Neural crest cell (in vitro differentiated cells): ENCODE results near the gene DSCAM. TPM values are rescaled to one million over a fixed set of nuclear protein-coding genes. Genes with fewer than 3 reads are reported as not detected.

Source experiments
- DNase-seq: peaks from one replicate; pipeline ENCODE4 v3.0.0; 2021; ENCODE audit warnings: low read depth, mixed read lengths, low spot score
- H3K27ac Mint-ChIP-seq: one replicate; pipeline ENCODE4 v1.8.0; 2021; ENCODE audit warnings: mild to moderate bottlenecking, mixed read lengths; ENCODE audit not compliant: unreplicated experiment
- H3K27me3 Mint-ChIP-seq: 2 replicates; pipeline ENCODE4 v1.8.0; 2021; ENCODE audit warnings: low read depth, mild to moderate bottlenecking, mixed read lengths
- H3K36me3 Mint-ChIP-seq: 2 replicates; pipeline ENCODE4 v1.8.0; 2021; ENCODE audit warnings: low read depth, mild to moderate bottlenecking, mixed read lengths
- H3K4me1 Mint-ChIP-seq: 2 replicates; pipeline ENCODE4 v1.8.0; 2021; ENCODE audit warnings: mixed read lengths
- H3K4me3 Mint-ChIP-seq: one replicate; pipeline ENCODE4 v1.8.0; 2021; ENCODE audit warnings: mild to moderate bottlenecking, mixed read lengths
- H3K9me3 Mint-ChIP-seq: 2 replicates; pipeline ENCODE4 v1.8.0; 2021; ENCODE audit warnings: mixed read lengths
- CTCF ChIP-seq: fragments of 200-600 bp; sonication (generic); conservative IDR thresholded peaks from 2 replicates; pipeline ENCODE4 v1.5.0; 2021; ENCODE audit warnings: antibody characterized with exemption, mild to moderate bottlenecking
- total RNA-seq: library from RNA; stranded (reverse); gene quantifications from 2 replicates; pipeline ENCODE4 v1.2.1, GENCODE V29; 2021

Gene DSCAM
- total RNA-seq, 1 donor from 2014 or later = 0.19 TPM

GRCh38 chr21:40852563-40852962 lies 5.6 kb upstream of the DSCAM start:
- no peak for TF ChIP-seq CTCF
- H3K27ac Mint-ChIP-seq = no peak overlapping the region
- no peaks in the 10 kb centered on the region for H3K4me1 Mint-ChIP-seq
- no peaks in the 10 kb centered on the region for H3K36me3 Mint-ChIP-seq
- DNase-seq = no peak
- H3K9me3 Mint-ChIP-seq = no peaks in the 10 kb centered on the region
- peaks cover 34% of the 10 kb centered on the region for H3K27me3 Mint-ChIP-seq
- H3K4me3 Mint-ChIP-seq = no peak overlapping the region

GRCh38 chr21:40851749-40852148 lies 4.8 kb upstream of the DSCAM start:
- no peak for TF ChIP-seq CTCF
- Mint-ChIP-seq H3K36me3 (no peaks in the 10 kb centered on the region), H3K9me3 (no peaks in the 10 kb centered on the region), H3K27me3 (peaks cover 42% of the 10 kb centered on the region), H3K4me3 (no peak overlapping the region), H3K27ac (no peak overlapping the region), H3K4me1 (peaks cover 6% of the 10 kb centered on the region)
- DNase-seq = no peak

- H3K4me1 Mint-ChIP-seq = peaks cover 6% of the 10 kb centered on the region
- no peak overlapping the region for H3K4me3 Mint-ChIP-seq
- no peak overlapping the region for H3K27ac Mint-ChIP-seq
- DNase-seq = no peak
- TF ChIP-seq CTCF = no peak
- H3K9me3 Mint-ChIP-seq = no peaks in the 10 kb centered on the region
- H3K36me3 Mint-ChIP-seq = no peaks in the 10 kb centered on the region
- H3K27me3 Mint-ChIP-seq = peaks cover 54% of the 10 kb centered on the region
These were observed 3.1 kb upstream of the DSCAM start for GRCh38 chr21:40850071-40850470.

- no peak for DNase-seq
- Mint-ChIP-seq H3K27ac (no peak overlapping the region), H3K27me3 (peaks cover 68% of the 10 kb centered on the region), H3K4me1 (peaks cover 6% of the 10 kb centered on the region), H3K36me3 (no peaks in the 10 kb centered on the region), H3K9me3 (no peaks in the 10 kb centered on the region), H3K4me3 (no peak overlapping the region)
- TF ChIP-seq CTCF = no peak
These were observed 993 bp upstream of the DSCAM start for GRCh38 chr21:40847951-40848350.

GRCh38 chr21:40846103-40846502 lies 855 bp downstream of the DSCAM start:
- H3K36me3 Mint-ChIP-seq = no peaks in the 10 kb centered on the region
- H3K27me3 Mint-ChIP-seq = peaks cover 85% of the 10 kb centered on the region
- no peak overlapping the region for H3K27ac Mint-ChIP-seq
- H3K4me1 Mint-ChIP-seq = peaks cover 18% of the 10 kb centered on the region
- no peak for DNase-seq
- TF ChIP-seq CTCF = no peak
- H3K4me3 Mint-ChIP-seq = no peak overlapping the region
- H3K9me3 Mint-ChIP-seq = no peaks in the 10 kb centered on the region

- no peak for DNase-seq
- no peak overlapping the region for H3K27ac Mint-ChIP-seq
- H3K4me3 Mint-ChIP-seq = peak overlapping the region; percentile 11
- peaks cover 85% of the 10 kb centered on the region for H3K27me3 Mint-ChIP-seq
- H3K9me3 Mint-ChIP-seq = no peaks in the 10 kb centered on the region
- no peaks in the 10 kb centered on the region for H3K36me3 Mint-ChIP-seq
- no peak for TF ChIP-seq CTCF
- H3K4me1 Mint-ChIP-seq = peaks cover 23% of the 10 kb centered on the region
These were observed 1.4 kb downstream of the DSCAM start for GRCh38 chr21:40845441-40845995.
